CD4-positive, alpha-beta T cell treated with Interleukin-6 at 100 ng/mL for 8 hours (primary cell): Measurements from ENCODE around the gene SCAANT1.
A peak's percentile ranks its signal among the peaks of the same experiment; 100 is the strongest.

Source experiments
- DNase-seq: peaks from one replicate; pipeline ENCODE4 v3.0.0-alpha.2; 2020; ENCODE audit warnings: mixed read lengths, low spot score

SCAANT1 gene

GRCh38 chr3:63934041-63934866 is 22.1 kb upstream of the SCAANT1 start:
- peak; percentile 22 for DNase-seq

GRCh38 chr3:63933459-63933858 is 21.3 kb upstream of the SCAANT1 start:
- no peak for DNase-seq

GRCh38 chr3:63932509-63933212 is 20.5 kb upstream of the SCAANT1 start:
- DNase-seq = no peak

- no peak for DNase-seq
These were observed 19.1 kb upstream of the SCAANT1 start for GRCh38 chr3:63931290-63931689.

GRCh38 chr3:63927422-63928280 is 15.5 kb upstream of the SCAANT1 start:
- DNase-seq = no peak

- DNase-seq = no peak
These were observed 14.1 kb upstream of the SCAANT1 start for GRCh38 chr3:63926309-63926708.

GRCh38 chr3:63922491-63923199 is 10.5 kb upstream of the SCAANT1 start:
- no peak for DNase-seq

GRCh38 chr3:63921741-63922482 is 9.7 kb upstream of the SCAANT1 start:
- no peak for DNase-seq

GRCh38 chr3:63920001-63920400 is 7.8 kb upstream of the SCAANT1 start:
- no peak for DNase-seq

- DNase-seq = no peak
These were observed 6.1 kb upstream of the SCAANT1 start for GRCh38 chr3:63918321-63918720.

- no peak for DNase-seq
These were observed 2.1 kb upstream of the SCAANT1 start for GRCh38 chr3:63914312-63914711.

GRCh38 chr3:63912768-63913588 is 795 bp upstream of the SCAANT1 start:
- peak; percentile 35 for DNase-seq

GRCh38 chr3:63911509-63911872 is 692 bp downstream of the SCAANT1 start:
- no peak for DNase-seq

- peak; percentile 43 for DNase-seq
These were observed 1.3 kb downstream of the SCAANT1 start for GRCh38 chr3:63910891-63911290.

GRCh38 chr3:63910001-63910400 is 2.2 kb downstream of the SCAANT1 start:
- DNase-seq = no peak

- DNase-seq = no peak
These were observed 2.8 kb downstream of the SCAANT1 start for GRCh38 chr3:63909431-63909830.

- DNase-seq = no peak
These were observed 3.4 kb downstream of the SCAANT1 start for GRCh38 chr3:63908776-63909175.

- DNase-seq = no peak
These were observed 4.0 kb downstream of the SCAANT1 start for GRCh38 chr3:63908081-63908736.

- DNase-seq = no peak
These were observed 6.2 kb downstream of the SCAANT1 start for GRCh38 chr3:63905731-63906620.
